ENCODE measurements around the gene MPHOSPH8.
"Not testable (repeated sequence)": the region's sequence is repeated elsewhere in the genome, so short reads cannot be mapped to it uniquely, and the experiment has no call there.

MPHOSPH8 gene

GRCh38 chr13:19680751-19681150 lies 47.3 kb downstream of the MPHOSPH8 start:
- no peak for DNase-seq (ENCODE audit: low read depth in 1 of 2, low spot score in 1 of 2)

- DNase-seq (ENCODE audit: low read depth in 1 of 2, low spot score in 1 of 2) = no peak
Measured at GRCh38 chr13:19681517-19681916, 48.1 kb downstream of the MPHOSPH8 start.

GRCh38 chr13:19685034-19685433 lies 51.6 kb downstream of the MPHOSPH8 start:
- DNase-seq (ENCODE audit: low read depth in 1 of 2, low spot score in 1 of 2) = no peak

- DNase-seq (ENCODE audit: low read depth in 1 of 2, low spot score in 1 of 2) = no peak
Measured at GRCh38 chr13:19685437-19685836, 52.0 kb downstream of the MPHOSPH8 start.

GRCh38 chr13:19691447-19691846 lies 58.0 kb downstream of the MPHOSPH8 start:
- not testable (repeated sequence) for DNase-seq (ENCODE audit: low read depth in 1 of 2, low spot score in 1 of 2)

GRCh38 chr13:19695428-19695827 lies 62.0 kb downstream of the MPHOSPH8 start:
- DNase-seq (ENCODE audit: low read depth in 1 of 2, low spot score in 1 of 2) = no peak

GRCh38 chr13:19695829-19696228 lies 62.4 kb downstream of the MPHOSPH8 start:
- DNase-seq (ENCODE audit: low read depth in 1 of 2, low spot score in 1 of 2) = no peak

GRCh38 chr13:19700963-19701362 lies 67.5 kb downstream of the MPHOSPH8 start:
- not testable (repeated sequence) for DNase-seq (ENCODE audit: low read depth in 1 of 2, low spot score in 1 of 2)

GRCh38 chr13:19701619-19702018 lies 68.2 kb downstream of the MPHOSPH8 start:
- not testable (repeated sequence) for DNase-seq (ENCODE audit: low read depth in 1 of 2, low spot score in 1 of 2)

- DNase-seq (ENCODE audit: low read depth in 1 of 2, low spot score in 1 of 2) = not testable (repeated sequence)
Measured at GRCh38 chr13:19704256-19704655, 70.8 kb downstream of the MPHOSPH8 start.

- not testable (repeated sequence) for DNase-seq (ENCODE audit: low read depth in 1 of 2, low spot score in 1 of 2)
Measured at GRCh38 chr13:19709039-19709438, 75.6 kb downstream of the MPHOSPH8 start.

- not testable (repeated sequence) for DNase-seq (ENCODE audit: low read depth in 1 of 2, low spot score in 1 of 2)
Measured at GRCh38 chr13:19709782-19710181, 76.3 kb downstream of the MPHOSPH8 start.

GRCh38 chr13:19713186-19713965 lies 79.9 kb downstream of the MPHOSPH8 start:
- DNase-seq (ENCODE audit: low read depth in 1 of 2, low spot score in 1 of 2) = no peak

GRCh38 chr13:19720039-19720438 lies 86.6 kb downstream of the MPHOSPH8 start:
- DNase-seq (ENCODE audit: low read depth in 1 of 2, low spot score in 1 of 2) = no peak

All from activated T-helper 1 cell treated with anti-CD3 and anti-CD28 coated beads, Interleukin-2, amount 50 U/mL, for 16 hours (primary cell).